Ishikawa (cell line): Measurements from ENCODE around the gene SPEM1.

ENCODE experiments used
- CEBPB ChIP-seq: IDR thresholded peaks from 2 replicates; pipeline ENCODE4 v1.6.1; 2012
- CREB1 ChIP-seq: IDR thresholded peaks from 2 replicates; pipeline ENCODE4 v1.6.1; 2012; ENCODE audit warnings: low read depth
- EGR1 ChIP-seq: IDR thresholded peaks from 2 replicates; pipeline ENCODE4 v1.6.1; 2012
- EP300 ChIP-seq: IDR thresholded peaks from 2 replicates; pipeline ENCODE4 v1.6.1; 2012; ENCODE audit warnings: borderline replicate concordance
- FOXM1 ChIP-seq: IDR thresholded peaks from 2 replicates; pipeline ENCODE4 v1.6.1; 2012; ENCODE audit warnings: low read depth, borderline replicate concordance
- MAX ChIP-seq: IDR thresholded peaks from 2 replicates; pipeline ENCODE4 v1.6.1; 2012
- NFIC ChIP-seq: IDR thresholded peaks from 2 replicates; pipeline ENCODE4 v1.6.1; 2012
- RAD21 ChIP-seq: IDR thresholded peaks from 2 replicates; pipeline ENCODE4 v1.6.1; 2012; ENCODE audit warnings: low read depth
- REST ChIP-seq: IDR thresholded peaks from 2 replicates; pipeline ENCODE4 v1.6.1; 2012; ENCODE audit warnings: low read depth, mild to moderate bottlenecking
- TAF1 ChIP-seq: IDR thresholded peaks from 2 replicates; pipeline ENCODE4 v1.6.1; 2012; ENCODE audit warnings: low read depth, mild to moderate bottlenecking
- TCF12 ChIP-seq: IDR thresholded peaks from 2 replicates; pipeline ENCODE4 v1.6.1; 2012; ENCODE audit warnings: low read depth
- TEAD4 ChIP-seq: IDR thresholded peaks from 2 replicates; pipeline ENCODE4 v1.6.1; 2012
- USF1 ChIP-seq: IDR thresholded peaks from 2 replicates; pipeline ENCODE4 v1.6.1; 2012
- YY1 ChIP-seq: IDR thresholded peaks from 2 replicates; pipeline ENCODE4 v1.6.1; 2012; ENCODE audit warnings: low read depth
- ZBTB7A ChIP-seq: IDR thresholded peaks from 2 replicates; pipeline ENCODE4 v1.6.1; 2012; ENCODE audit warnings: low read depth

Gene SPEM1

GRCh38 chr17:7465597-7466275, 45.6 kb downstream of the SPEM1 start:
- TF ChIP-seq TCF12 (no peak), MAX (no peak), TEAD4 (no peak), RAD21 (no peak), FOXM1 (no peak), TAF1 (no peak), REST (no peak), EP300 (no peak), EGR1 (no peak), CREB1 (no peak), USF1 (no peak), ZBTB7A (no peak), YY1 (no peak), NFIC (no peak), CEBPB (no peak)

GRCh38 chr17:7466318-7466638, 46.2 kb downstream of the SPEM1 start:
- no peak for TF ChIP-seq MAX

GRCh38 chr17:7466639-7467341, 46.7 kb downstream of the SPEM1 start:
- TF ChIP-seq TEAD4 (0 out of 2 replicates have a peak, but pooled peaks have one; percentile 9), NFIC (peak; percentile 65), ZBTB7A (no peak), YY1 (peak; percentile 83), TAF1 (no peak)

- TF ChIP-seq YY1: no peak
- no peak for TF ChIP-seq CEBPB
- no peak for TF ChIP-seq TAF1
- no peak for TF ChIP-seq FOXM1
- TF ChIP-seq CREB1: no peak
- no peak for TF ChIP-seq NFIC
- TF ChIP-seq USF1: no peak
- no peak for TF ChIP-seq EGR1
- TF ChIP-seq REST: no peak
These were observed 47.4 kb downstream of the SPEM1 start for GRCh38 chr17:7467498-7467897.

- no peak for TF ChIP-seq ZBTB7A
- TF ChIP-seq FOXM1: no peak
- no peak for TF ChIP-seq TEAD4
- TF ChIP-seq NFIC: no peak
These were observed 48.2 kb downstream of the SPEM1 start for GRCh38 chr17:7468290-7468689.

GRCh38 chr17:7468804-7469389, 48.8 kb downstream of the SPEM1 start:
- no peak for TF ChIP-seq YY1
- TF ChIP-seq EP300: no peak
- TF ChIP-seq REST: no peak
- no peak for TF ChIP-seq TEAD4
- TF ChIP-seq EGR1: no peak
- TF ChIP-seq USF1: no peak
- no peak for TF ChIP-seq CEBPB
- TF ChIP-seq CREB1: no peak
- TF ChIP-seq FOXM1: no peak
